Activated gamma-delta T cell treated with Interleukin-2 at 50 U/mL for 16 hours (primary cell): Measurements from ENCODE around the gene LOXL3.
"Not testable (repeated sequence)": the region's sequence is repeated elsewhere in the genome, so short reads cannot be mapped to it uniquely, and the experiment has no call there.

Experiments
- DNase-seq: peaks from one replicate; pipeline ENCODE4 v3.0.0-alpha.2; 2020

LOXL3 gene

DNA sequence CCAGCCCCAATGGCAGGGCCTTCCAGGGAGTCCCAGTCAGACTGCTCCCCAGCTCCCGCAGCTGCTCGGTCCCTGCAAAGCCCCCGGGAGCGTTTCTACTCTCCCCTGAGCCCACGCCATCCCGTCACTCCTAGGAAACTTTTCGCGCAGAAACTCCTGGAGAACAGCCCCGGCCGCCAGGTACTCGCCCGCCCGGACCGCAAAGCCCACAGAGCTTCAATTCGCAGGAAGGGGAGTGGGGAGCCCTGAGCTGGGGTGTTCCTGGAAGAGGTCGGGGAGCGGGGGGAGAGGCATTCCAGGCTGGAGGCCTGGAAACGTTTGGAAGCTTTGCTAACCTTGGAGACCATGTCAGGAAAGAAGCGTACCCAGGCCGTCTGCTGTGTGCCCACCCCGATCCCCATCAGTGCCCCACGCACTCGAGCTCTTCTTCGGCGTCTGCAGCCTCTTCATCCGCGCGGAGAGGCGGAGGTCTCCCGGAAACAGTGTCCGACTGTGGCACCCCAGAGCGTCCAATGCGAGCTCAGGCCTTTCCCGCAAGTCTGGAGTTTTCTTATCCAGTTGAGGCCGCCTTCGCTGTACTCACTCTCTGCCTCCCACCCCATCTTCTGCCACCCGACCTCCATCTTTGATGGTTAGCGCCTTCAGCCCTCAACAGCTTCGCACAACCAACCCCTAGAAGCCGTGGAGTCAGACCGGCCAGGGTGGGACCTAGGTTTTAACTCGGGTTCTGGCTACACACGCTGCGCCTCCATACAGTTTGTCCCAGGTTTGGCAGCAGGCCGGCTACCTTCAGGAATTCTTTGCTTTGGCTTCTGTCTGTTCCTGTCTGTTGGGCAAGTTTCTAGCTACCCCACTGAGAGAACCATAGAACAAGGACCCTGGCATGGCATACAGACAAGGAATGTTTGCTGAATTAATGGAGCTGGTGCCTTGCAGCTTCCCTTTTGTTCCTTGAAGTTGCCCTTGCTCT is 50.0 kb downstream of the LOXL3 start:
- no peak for DNase-seq

DNA sequence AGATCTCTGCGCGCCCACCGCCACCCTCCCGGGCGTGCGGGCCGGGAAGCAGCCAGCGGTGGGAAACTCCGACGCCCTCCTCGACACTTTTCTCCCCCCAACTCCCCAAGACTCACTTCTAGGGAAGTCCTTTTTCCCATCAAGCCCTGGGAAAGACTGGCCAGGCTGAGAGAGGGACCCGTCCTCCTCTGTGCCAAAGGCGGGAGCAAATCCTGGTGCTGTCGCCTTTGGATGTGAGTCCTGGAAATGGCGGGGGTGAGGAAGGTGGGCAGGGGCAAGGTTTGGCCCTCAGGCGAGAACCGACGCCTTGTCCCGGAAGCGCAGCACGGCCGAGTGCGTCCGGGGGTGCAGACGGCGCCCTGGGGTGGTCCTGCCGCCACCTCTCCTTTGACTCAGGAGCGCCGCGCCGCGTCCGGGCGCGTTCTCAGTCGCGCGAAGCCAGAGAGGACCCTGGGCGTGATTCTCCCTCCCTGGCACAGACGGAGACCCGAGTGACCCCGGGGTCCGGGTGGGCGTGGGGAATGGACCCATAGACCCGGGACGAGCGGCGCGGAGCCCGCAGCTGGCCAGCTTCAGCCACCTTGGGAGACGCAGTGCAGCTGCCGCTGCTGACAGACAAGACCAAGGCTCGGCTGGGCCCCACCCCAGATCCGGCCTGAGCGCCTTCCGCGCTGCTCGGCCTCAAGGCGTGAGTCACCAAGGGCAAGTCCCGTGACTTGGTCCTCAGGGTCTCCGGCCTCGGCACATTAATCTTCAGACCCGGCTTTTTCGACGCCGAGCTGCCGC is 50.8 kb downstream of the LOXL3 start:
- peak; percentile 51 for DNase-seq

DNA sequence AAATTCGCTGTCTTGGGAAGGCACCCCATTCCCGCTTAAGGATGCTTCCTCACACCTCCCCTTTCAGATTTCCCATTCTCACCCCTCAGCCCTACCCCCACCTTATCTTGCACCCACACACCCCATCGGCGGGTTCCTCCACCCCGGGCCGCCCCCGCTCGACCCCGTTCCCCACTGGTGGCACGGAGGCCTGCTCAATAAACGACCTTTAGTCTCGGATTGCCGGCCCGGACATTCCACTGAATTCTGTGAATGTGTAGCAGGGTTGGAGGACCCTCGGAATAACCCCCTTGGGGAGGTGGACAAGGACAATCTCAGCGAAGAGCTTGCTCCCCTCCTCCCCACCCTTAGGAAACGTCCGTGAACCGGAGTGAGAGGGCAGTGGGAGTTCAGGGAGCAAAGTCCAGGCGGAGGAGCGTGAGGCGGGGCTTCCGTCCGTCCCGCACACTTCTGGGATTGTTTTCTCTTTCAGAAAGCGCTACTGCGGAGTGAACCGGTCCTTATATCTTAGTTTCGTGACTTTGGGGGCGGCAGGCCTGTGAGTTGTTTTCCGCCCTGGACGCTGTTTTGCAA is 51.5 kb downstream of the LOXL3 start:
- DNase-seq: no peak

DNA sequence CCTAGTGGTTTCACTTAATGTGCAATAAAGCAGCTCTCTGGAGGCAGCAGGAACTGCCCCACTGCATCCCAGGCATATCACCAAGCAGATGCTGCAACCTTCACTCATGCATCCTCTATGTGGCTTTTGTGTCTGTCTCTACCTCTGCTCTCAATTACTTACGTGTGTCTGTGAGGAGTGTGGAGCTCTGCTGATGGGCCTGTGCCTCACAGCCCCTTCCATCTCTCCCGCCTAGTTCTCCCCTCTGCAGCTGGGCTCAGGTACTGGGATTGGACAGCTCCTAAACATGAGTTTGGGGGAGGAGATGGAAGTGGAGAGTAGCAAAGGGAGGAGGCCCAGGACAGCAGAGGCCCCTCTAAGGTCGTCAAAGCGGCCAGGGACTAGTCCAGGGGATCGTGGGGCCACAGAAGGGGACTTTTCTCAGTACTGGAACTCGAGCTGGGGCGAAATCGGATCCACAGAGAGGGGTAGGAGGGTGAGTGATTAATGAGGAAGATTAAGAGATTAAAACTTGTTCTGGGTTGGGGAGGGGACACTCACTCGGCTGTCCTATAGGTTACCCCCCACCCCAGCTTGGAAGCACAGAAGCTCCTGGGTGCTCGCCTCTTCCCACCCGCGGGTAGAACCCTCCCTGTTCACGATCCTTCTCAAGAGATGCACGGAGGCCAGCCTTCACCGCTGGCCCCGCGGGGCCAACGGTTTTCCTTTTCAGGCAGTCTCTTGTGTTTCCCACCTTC is 52.2 kb downstream of the LOXL3 start:
- DNase-seq: no peak

DNA sequence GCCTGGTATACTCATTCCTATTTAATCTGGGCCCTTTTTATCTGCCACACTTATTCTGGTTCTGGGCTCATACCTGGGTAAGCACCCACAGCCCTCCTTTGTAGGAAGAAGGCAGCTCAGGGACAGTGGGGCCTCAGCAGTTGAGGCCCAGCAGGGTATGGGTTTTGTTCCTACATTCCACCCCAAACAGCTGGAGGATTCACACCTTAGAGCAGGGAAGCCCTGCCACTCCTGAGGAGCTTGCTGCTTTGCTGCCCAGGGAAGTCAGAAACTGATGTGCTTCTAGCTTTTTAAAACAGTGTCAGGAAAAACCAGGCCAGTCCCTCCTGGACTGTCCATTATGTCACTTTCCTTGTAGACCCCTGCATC is 53.2 kb downstream of the LOXL3 start:
- DNase-seq: no peak

DNA sequence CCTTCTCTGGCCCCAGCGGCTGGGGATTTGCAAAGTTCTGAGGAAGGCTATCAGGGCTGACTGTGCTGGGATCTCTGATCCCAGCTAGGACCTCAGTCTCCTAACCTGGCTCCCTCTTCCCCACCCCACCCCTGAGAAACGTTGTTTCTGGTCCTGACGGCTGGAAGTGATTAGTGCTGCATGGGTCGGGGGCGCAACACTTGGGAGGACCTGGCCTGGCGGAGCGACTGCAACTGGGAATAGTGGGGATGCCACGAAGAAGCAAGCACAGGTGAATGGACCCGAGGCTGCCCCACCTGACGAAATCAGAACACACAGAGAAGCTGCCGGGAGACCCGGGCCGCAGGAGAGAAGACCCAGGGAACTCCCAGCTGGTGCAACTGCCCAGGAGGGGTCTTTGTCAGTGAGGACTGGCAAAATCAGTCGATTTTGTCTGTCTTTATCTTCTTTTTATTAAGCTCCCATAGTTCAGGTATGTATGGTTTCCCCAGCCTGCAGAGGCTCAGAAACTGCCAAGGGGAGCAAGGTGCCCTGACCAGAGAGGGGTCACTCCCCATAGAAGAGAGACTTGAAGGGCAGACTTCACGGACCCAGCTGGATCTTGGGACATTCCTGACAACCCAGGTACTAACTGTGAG is 53.7 kb downstream of the LOXL3 start:
- DNase-seq: no peak

DNA sequence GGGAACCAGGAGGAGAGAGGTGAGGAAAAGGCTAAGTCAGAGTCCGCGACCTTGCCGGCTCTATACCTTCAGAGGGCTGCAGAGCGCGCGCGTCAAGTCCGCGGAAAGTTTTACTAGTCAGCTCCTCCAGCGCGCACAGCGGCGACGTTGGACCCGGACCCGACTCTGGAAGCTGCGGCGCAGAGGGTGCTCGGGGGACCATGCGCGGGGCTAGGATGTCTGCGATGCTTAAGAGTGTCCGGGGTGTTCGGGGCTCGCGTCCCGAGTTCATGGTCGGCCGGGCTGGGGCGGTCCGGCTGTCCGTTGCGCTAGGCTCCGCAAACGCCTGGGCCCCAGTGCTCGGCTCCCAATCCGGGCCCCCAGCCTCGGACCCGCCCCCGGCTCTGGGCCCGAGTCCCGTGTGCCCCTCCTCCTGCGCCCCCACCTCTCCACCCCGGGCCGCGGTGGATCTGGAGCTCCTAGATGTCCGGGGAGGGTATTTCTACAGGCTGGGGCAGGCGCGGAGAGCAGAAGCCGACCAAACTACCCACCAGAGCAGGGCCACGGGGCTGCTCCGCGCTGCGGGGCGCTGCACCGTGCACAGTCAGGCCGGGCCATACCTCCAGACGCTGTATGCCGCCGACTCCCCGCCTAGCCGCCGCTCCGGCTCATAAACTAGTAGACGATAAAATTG is 54.3 kb downstream of the LOXL3 start, which contains the start of gene LBX2:
TSS of gene LBX2 (minus strand) at position 337 of the 673 bp plus-strand sequence. CDS start at position 271, 66 bp downstream.
- DNase-seq: no peak

DNA sequence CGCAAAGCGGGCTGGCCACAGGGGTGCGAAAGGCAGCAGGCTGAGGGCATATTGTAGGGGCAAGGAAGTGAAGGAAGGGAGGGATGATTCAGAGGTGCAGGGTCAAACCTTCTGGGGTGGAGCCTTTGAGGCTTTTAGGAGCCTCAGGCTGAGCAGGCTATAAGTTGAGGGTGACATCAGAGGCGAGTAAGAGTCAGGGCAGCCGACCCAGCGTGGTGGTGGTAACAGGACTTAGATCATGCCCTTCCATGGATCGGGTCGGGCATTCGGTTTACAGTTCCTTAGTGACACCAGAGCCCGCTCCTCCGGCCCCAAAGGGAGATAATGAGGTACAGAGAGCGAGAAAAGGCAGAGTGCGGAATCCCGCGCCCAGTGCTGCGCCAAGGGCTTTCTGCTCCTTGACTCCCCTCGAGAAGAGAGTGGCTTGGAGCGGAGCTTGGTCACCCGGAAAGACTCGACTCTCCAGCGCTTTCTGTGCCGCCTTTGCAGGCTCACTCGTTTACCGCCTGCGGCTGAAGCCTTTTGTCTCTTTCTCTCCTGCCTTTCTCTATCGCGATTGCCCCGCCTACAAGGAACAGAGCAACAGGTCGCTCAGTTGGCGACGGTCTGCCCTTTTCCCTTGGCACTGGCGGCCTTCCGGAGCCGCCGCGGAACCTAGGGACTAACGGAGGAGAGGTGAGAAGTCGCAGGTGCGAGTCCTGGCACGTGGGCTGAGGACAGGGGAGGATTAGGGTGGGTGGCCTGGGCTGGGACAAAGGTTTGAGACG is 55.1 kb downstream of the LOXL3 start:
- no peak for DNase-seq

DNA sequence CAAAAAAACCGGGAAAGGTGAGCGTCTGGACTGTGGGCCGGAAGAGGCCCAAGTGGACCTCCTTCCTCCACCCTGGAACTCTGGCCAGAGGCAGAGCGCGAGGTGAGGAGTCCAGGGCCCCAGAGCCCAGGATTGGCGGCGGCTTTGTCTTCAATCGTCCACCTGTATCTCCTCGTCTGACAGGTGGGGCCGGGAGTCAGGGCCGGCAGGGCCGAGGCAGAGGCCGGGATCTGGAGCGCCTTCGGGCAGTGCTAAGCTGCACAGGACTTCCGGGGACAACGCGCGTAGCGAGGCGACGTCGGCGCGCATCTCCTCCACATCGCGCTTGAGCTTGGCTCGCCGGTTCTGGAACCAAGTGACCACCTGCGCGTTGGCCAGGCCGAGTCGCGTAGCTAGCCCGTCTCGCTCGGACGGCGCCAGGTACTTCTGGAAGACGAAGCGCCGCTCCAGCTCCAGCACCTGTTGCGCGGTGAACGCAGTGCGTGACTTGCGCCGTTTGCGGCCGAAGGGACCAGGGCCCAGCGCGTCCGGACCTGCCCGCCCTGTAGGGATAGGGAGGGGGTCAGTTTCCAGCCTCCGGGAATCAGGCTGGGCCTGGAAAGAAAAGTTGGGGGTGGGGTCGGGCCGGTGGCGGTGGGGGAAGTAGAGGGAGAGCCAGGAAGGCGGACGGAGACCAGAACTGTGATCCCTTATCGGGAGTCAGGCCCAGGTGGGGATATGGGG is 55.8 kb downstream of the LOXL3 start:
- DNase-seq: no peak

DNA sequence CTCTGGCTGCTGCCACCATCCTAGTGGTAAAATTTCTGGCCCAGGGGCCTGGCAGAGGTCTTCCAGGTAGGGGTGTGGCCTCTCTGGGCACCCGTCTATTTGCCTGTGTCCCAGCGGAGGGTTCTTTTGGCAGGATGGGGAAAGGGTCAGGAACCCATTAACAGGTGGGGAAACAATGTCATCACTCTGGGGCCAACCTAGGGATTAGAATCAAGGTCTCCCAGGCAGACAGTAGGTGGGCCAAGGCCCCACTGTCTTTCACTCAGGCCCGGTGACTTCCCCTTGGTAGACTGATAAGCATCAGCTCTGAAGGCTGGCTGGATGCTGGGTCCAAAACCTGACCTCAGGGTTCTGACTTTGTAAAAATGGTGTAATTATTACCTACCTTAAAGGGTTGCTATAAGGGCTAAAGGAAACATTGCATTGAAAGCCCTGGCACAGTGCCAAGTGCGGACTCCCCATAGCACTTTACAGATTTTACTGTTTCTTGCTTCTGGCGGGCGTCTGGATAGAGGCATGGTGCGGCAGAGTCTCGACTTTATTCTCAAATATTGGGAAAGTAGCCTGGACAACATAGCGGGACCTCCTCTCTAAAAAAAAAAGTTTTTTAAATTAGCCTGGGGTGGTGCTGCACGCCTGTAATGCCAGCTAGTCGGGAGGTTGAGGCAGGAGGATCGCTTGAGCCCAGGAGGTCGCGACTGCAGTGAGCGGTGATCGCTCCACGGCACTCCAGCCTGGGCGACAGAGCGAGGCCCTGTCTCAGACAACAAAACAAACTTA is 56.6 kb downstream of the LOXL3 start:
- no peak for DNase-seq

DNA sequence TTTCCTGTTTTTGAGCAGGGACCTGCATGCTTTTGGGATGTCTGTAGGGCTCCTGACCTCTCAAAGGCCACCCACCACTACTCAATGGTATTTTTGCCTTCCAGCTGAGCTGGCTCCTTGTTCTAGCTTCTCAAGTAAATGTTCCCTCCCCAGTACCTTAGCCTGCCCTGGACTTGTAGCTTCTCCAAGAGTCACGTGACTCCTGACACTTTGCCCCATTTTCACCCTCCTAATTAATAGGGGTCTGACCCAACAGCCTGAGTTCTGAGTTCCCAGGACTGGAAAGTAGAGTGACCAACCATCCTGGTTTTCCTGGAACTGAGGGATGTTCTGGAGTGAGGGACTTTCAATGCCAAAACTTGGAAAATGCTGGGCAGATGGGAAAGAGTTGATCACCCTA is 58.3 kb downstream of the LOXL3 start:
- DNase-seq: no peak

DNA sequence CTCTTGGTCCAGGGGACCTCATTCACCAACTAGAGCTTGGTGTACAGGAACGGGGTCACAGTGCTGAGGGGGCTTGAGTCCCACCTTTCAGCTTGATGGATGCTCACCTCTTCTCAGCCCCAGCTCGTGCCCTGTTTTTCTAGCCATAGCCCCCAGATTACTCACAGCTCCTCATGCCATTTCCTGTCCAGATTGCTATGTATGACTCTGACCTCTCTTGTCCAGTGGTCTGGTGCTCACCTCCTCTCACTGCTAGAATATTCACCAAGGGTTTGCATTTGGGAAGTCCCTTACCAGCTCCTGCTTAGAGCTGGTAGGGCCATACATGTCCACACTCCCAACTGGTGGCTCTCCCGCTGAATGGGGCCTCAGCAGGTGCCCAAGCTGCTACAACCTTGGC is 60.2 kb downstream of the LOXL3 start:
- DNase-seq: no peak

DNA sequence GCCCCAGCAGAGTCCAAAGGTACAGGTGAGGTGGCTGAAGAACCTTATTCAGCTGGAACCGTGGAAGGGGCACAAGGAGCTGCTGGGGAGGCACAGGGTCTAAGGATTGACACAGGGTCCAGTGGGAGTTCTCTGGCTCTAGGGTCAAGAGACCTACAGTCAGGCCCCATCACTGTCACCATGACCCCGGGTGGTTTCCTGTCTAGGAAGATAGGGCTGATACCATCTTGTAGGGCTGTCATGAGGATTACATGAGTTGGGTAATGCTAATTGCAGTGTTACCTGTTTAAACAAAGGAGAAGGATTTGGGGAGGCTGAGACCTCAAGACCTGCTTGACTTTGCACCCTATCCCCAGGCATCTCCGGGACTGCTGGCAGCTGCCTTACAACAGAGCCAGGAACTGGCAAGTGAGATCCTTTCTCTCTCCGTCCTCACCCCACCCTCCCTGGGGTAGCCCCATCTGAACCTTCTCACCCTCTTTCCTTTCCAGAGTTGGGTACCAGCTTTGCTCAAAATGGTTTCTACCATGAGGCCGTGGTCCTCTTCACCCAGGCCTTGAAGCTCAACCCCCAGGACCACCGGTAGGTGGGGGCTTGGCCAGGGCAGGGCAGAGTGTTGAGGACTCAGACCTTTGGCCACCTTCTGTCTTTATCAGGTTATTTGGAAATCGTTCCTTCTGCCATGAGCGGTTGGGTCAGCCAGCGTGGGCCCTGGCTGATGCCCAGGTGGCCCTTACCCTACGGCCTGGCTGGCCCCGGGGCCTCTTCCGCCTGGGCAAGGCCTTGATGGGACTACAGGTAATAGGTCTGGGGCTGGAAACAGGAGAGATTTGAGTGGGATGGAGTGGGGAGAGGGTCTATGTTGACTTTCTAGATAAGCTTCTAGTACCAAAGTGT is 61.8 kb downstream of the LOXL3 start:
- no peak for DNase-seq

DNA sequence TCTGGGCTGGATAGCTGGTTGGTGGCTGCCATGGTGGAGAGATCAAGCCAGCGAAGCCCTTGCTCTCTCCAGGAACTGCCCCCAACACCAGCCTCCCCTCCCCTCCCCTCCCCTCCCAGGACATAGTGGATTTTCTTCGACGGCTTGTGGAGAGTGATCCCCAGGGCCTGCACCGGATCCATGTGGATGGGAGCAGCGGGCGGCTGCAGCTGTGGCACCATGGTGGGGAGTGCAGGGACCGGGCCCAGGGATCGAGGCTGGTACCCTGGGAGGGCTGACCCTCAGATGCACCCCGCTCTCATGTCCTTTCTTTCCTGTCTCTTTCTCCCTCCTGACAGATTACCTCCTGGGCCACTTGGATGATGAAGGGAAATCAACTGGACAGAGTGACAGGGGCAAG is 63.8 kb downstream of the LOXL3 start:
- DNase-seq: no peak

DNA sequence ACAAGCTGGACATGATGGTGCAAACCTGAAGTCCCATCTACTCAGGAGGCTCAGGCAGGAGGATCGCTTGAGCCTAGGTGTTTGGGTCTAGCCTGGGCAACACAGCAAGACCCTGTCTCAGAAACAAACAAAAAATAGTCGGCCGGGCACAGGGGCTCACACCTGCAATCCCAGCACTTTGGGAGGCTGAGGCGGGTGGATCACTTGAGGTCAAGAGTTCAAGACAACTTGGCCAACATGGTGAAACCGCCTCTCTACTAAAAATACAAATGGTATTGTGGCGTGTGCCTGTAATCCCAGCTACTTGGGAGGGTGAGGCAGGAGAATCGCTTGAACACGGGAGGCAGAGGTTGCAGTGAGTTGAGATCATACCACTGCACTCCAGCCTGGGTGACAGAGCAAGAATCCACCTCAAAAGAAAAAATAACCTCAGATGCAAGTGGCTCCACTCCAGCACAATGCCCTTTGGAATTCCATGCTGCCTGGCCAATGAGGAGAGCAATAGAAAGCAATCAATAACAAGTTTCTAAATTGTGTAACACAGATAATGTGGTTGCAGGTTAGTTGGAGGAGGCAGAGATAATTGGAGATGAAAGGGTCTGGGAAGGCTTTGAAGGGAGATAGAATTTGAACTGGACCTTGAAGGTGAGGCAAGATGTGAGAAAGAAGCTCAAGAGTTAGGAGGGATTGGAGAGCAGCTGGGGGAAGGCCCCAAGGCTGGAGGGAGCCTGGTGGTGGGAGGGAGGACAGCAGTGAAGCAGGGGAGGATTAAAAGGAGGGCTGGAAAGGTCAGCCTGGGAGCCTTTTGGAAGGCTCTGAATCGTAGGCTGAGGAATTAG is 64.9 kb downstream of the LOXL3 start:
- no peak for DNase-seq

DNA sequence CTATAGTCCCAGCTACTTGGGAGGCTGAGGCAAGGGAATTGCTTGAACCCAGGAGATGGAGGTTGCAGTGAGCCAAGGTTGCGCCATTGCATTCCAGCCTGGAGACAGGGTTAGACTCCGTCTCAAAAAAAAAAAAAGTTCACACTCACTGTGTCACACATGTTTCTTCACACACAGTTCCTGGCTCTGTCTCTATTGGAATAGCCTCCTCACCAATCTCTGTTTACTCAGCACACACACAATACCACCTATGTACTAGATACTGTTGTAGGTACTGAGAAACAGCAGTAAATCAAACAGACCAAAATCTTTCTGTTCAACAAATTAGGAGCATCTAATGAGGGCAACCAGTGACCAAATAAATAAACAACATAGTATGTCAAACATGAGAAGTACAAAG is 67.6 kb downstream of the LOXL3 start:
- no peak for DNase-seq

DNA sequence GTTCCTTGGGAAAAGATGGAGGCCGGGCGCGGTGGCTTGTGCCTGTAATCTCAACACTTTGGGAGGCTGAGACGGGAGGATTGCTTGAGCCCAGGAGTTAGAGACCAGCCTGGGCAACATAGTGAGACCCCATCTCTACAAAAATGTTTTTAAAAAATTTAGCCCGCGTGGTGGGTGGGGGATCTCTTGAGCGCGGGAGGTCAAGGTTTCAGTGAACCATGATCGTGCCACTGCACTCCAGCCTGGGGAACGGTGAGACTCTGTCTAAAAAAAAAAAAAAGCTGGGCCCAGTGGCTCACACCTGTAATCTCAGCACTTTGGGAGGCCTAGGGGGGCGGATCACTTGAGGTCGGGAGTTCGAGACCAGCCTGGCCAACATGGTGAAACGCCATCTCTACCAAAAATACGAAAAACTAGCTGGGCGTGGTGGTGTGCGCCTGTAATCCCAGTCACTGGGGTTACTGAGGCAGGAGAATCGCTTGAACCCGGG is 70.0 kb downstream of the LOXL3 start:
- not testable (repeated sequence) for DNase-seq
